AG09319 (cell line): ENCODE data around the gene UBXN10.

Experiments used
- DNase-seq: peaks from one replicate; pipeline ENCODE4 v3.0.0-alpha.2; 2010; ENCODE audit warnings: low read depth; ENCODE audit errors: extremely low read depth
- TF ChIP-seq, protein P1 (sequence below): IDR thresholded peaks from 2 replicates; pipeline ENCODE4 v1.5.1; 2011; ENCODE audit warnings: low read depth, mild to moderate bottlenecking, inconsistent platforms, low read length, moderate library complexity

Gene UBXN10

DNA sequence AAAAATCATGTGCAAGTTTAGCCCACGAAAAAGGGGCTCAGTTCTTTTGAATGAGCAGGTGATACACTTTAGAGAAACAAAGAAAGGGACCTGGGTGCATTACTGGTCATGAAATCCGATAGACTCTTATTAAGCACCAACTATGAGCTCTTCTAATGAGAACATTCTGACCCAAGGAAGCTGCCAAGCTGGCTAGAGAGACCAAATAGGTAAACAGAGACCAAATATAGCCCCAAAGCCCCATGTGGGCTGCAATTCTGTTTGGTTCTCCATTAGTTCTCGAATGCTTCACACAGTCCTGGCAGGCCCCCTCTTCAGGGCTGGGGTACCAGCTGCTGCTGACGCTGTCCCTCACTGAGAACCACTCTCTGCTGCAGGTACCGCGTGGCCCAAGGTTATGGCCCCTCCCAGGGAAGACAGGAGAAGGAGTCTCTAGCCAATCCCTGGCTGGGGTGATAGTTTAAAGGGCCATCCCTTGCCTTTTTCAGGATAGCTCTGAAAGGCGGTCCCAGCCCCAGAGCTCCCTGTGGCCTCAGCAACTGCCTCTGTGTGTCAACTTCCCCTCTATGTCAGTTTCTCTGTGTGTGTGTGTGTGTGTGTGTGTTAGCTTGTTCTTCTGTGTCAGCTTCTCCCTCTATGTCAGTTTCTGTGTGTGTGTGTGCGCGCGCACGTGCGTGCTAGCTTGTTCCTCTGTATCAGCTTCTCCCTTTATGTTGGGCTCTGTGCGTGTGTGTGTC lies 7.1 kb upstream of the UBXN10 start:
- TF ChIP-seq, protein P1, sequence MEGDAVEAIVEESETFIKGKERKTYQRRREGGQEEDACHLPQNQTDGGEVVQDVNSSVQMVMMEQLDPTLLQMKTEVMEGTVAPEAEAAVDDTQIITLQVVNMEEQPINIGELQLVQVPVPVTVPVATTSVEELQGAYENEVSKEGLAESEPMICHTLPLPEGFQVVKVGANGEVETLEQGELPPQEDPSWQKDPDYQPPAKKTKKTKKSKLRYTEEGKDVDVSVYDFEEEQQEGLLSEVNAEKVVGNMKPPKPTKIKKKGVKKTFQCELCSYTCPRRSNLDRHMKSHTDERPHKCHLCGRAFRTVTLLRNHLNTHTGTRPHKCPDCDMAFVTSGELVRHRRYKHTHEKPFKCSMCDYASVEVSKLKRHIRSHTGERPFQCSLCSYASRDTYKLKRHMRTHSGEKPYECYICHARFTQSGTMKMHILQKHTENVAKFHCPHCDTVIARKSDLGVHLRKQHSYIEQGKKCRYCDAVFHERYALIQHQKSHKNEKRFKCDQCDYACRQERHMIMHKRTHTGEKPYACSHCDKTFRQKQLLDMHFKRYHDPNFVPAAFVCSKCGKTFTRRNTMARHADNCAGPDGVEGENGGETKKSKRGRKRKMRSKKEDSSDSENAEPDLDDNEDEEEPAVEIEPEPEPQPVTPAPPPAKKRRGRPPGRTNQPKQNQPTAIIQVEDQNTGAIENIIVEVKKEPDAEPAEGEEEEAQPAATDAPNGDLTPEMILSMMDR = no peak

DNA sequence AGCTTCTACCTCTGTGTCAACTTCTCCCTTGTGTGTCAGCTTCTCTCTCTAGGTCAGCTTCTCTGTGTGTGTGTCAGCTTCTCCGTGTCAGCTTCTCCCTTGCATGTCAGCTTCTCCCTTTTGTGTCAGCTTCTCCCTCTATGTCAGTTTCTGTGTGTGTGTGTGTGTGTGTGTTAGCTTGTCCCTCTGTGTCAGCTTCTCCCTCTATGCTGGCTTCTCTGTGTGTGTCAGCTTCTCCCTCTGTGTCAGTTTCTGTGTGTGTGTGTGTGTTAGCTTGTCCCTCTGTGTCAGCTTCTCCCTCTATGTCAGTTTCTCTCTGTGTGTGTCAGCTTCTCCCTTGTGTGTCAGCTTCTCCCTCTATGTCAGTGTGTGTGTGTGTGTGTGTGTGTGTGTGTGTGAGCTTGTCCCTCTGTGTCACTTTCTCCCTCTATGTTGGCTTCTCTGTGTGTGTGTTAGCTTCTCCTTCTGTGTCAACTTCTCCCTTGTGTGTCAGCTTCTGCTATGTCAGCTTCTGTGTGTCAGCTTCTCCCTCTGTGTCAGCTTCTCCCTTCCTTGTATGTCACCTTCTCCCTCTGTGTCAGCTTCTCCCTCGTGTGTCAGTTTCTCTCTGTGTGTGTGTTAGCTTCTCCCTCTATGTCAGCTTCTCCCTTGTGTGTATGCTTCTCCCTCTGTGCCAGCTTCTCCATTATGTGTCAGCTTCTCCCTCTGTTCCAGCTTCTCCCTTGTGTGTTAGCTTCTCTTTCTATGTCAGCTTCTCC lies 6.3 kb upstream of the UBXN10 start:
- TF ChIP-seq, protein P1 = no peak
- no peak for DNase-seq

More for the DNA sequence above, 7.1 kb upstream of the UBXN10 start:
- DNase-seq = no peak

DNA sequence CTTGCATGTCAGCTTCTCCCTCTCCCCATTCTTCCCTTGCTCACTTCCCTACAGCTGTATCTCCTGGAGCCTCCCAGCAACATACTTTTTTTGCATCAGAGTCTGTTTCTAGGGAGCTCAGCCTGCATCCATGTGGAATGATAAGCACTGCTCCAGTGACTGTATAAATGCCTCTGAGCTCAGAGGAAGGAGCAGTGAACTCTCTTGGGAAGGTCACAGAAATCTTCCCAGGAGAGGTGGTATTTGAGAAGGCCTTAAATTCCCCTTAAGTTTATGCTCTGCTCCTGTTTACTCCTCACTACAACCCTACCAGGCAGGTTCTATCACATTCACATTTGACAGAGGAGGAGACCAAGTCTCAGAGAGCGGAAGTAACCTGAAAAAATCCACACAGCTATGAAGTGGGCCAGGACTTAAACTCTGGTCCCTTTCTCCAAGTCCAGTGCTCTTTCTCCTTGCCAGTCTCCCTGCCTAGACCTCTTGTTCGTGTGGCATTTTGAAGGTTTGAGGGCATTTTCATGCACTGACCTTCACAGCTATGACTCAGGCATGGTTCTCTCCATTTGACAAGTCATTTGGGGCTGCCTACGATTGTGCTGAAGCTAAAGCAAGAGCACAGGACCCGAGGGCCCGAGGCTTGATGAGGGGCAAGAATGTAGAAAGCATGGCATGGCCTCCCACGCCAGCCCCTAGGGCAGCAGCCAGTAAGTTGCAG lies 5.6 kb upstream of the UBXN10 start:
- TF ChIP-seq, protein P1 = no peak
- DNase-seq = no peak

DNA sequence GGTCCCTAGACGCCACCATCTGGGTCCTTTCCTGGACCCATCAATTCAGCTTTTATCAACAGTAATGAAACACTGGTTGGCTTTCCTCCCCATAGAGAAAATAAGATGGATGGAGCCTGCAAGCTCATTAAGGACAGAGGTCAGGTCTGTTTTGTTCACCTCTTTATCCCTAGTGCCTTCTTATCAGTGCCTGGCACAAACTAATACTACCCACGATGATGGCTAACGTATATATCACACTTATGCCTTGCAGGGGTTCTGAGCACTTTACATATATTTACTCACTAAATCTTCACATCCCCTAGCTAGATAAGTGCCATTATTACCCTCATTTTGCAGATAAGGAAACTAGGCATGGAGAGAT lies 5.1 kb upstream of the UBXN10 start:
- no peak for DNase-seq
- TF ChIP-seq, protein P1 = no peak

DNA sequence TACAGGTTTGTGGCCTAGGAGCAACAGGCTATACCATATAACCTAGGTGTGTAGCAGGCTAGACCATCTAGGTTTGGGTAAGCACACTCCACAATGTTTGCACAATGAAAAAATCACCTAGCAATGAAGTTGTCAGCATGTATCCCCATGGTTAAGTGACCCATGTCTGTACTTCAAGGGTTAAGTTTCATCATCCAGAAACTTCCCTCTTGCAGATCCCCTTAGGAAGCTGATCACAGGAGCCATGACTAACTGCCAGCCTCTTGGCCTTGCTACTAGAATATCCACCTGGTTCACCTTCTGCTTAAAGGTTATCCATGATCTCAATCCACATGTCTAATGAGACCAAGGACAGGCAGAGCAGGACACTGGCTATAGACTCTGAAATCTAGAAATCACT lies 3.5 kb upstream of the UBXN10 start:
- DNase-seq = no peak
- TF ChIP-seq, protein P1 = no peak

DNA sequence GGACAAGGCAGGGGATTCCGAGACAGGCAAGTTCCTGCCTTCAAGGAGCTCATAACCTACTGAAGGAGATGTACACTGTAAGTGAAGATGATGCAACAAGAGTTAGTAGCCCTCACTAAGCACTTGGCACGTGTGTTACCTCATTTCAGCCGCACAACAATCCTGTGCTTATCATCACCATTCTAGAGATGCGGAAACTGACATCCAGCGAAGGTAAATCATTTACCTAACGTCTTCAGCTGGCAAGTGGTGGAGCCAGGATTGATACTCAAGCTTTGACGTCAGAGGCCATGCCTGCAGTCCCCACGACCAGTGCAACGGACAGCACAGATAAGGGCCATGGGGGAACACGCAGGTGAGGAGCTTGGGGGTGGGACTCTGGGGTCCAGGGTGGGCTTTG lies 2.9 kb upstream of the UBXN10 start:
- DNase-seq = no peak
- TF ChIP-seq, protein P1 = no peak
